Pulmonary artery endothelial cell (primary cell): ENCODE measurements around the gene PLN. TPM values are rescaled to one million over a fixed set of nuclear protein-coding genes. Genes with fewer than 3 reads are reported as not detected.
A peak's percentile ranks its signal among the peaks of the same experiment; 100 is the strongest.

Experiments used
- DNase-seq: peaks from one replicate; pipeline ENCODE4 v3.0.0-alpha.2; 2011; ENCODE audit warnings: low read depth, low spot score
- total RNA-seq: library from RNA; depleted of rRNA; stranded (reverse); fragments of >200 nt; gene quantifications from 2 replicates; pipeline ENCODE4 v1.2.3, GENCODE V29; 2014

PLN gene
- total RNA-seq, 1 donor from 2014 or later = not detected

DNA sequence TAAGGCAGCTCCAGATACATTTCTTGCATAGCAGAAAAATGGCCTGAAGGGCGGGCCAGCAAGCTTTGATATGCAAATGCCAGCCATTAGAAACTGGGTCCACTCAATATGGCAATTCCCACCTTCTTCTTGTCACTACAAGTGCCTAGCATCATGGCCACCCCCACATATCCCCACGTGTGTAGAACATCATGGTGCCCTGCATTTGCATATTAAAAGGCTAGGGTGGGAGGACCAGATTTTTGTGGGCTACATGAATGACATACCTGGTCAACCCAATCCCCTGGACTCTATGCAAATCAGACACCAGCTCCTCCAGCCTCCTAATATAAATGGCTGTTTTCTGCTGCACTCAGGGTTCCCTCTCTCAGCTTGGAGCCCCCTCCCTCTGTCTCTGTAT is 31.7 kb downstream of the PLN start:
- DNase-seq = no peak

DNA sequence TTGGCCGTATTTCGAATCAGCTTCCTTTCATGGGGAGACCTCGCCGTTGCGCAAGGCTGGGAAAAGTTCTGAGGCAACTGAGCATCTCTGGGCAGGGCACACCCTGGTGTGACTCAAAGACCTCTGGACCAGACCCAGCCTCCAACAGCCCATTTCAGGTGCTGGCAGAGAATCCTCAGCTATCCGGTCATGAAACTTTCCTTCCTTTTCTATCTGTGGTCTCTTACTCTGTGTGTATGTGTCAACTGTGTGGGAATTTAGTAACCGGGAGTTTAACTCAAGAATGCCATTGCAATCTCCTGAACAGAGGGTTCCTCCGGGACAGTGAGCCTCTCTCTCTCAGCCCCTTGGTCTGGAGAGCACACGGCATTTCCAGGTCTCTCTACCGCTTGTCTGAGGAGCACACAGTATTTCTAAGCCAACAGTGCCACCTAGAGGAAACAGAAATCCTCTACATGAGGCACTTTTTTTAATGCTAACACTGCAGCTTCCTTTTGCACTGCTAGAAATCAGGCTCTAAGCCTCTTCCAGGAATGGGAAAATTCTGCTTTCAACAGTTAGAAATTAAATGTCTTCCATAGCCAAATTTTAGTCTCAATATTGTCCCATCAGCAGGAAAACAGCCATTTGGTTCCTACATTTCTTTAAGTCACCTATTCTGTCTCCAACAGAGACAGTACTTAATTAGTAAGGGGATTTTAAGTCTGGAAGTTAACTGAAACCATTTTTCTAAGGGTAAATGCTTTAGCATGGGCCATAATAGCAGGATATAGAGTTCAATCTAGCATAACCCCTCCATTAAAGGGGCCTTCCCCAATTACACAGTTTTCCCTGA is 32.7 kb downstream of the PLN start:
- peak; percentile 29 for DNase-seq

DNA sequence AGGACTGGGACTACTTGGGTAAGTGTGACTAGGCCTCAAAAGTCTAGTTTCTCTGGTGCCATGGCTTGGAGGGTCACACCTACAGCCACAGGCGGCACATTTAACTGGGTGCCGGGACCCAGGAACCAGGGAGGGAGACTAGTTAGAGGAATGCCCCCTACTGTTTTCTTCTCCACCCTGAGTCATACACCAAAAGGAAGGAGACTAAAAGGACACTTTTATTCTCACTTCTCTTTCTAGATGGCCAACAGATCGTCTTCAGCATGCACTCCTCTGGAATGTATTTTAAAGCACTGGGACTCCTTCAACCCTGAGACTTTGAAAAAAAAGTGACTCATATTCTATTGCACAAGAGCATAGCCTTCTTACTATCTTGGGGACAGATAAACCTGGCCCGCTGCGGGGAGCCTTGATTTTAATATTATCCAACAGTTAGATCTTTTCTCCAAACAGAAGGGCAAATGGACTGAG is 33.4 kb downstream of the PLN start:
- DNase-seq = no peak

DNA sequence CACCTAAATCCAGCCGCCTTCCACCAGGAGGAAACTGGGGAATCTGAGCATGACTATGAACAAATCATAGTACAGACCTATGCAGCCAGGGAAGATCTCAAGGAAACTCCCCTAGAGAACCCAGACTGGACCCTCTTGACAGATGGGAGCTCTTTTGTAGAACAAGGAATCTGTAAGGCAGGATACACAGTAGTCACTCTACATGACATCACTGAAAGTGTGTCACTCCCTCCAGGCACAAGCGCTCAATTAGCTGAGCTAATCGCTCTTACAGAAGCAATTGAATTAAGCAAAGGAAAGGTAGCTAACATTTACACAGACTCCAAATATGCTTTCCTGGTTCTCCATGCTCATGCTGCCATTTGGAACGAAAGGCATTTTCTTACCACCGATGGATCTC is 36.8 kb downstream of the PLN start:
- DNase-seq = no peak

DNA sequence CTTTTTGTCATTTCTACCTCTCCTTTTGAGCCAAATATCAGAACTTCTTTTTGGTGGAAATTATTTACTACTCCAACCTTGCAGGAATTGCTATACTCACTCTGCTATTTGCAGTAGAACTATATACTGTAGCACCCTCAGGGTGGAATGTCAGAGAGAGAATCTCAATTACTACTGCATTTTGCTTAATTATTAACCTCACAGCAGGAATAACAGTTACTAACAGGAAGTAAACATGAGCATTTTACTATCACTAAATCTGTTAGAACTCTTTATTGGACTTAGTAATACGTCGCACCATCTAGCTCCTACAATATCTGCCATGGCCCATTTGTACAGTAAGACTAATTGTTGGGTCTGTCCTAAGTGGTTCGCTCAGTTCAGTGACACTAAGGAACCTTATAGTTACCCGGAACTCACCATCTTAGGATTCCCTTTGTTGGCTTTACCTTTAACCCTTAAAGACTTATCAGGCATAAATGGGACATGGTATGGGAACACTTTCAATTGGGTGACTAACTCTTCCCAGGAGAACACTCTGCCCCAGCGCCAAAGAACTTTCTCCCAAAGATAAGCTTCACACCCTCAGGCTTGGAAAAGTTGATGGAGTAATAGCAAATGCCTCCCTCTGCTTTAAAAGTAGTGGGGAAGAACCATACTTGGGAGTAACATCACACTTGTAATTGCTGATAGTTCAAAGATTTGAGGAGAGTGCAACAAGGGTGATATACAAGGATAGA is 38.8 kb downstream of the PLN start:
- DNase-seq = no peak

DNA sequence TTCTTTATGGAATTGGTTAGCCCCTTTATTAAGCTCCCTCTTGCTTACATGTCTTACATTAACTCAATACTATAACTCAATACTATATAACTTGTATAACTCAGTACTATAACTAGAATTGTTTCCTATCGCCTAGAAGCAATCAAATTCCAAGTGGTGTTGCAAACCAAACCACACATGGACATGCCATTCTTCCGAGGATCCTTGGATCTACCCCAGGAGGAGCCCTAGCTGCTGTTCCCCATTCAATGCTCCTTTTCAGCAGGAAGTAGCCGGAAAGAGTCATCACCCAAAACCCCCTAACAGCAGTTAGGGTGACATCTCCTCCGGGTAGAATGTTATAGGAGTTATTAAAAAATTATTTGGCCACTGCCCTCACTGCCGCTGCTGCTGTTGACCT is 40.5 kb downstream of the PLN start:
- no peak for DNase-seq

DNA sequence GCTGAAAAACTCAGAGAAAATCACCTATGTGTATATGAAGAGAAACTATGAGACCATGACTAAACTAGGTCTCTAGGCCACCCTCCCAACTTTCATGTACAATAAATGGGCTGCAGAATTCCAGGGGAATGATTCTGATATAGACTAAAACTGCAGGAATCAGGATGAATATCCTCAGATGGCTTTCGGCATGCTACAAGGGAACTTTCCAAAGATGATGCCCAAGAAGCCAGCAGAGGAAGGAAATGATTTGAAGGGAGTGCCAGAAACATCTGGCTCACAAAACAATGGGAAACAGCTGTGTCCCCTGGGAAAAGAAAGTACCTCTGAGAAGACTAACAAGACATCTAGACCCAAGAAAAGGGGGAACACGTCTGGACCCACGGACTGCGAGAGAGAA is 41.1 kb downstream of the PLN start:
- DNase-seq = no peak

DNA sequence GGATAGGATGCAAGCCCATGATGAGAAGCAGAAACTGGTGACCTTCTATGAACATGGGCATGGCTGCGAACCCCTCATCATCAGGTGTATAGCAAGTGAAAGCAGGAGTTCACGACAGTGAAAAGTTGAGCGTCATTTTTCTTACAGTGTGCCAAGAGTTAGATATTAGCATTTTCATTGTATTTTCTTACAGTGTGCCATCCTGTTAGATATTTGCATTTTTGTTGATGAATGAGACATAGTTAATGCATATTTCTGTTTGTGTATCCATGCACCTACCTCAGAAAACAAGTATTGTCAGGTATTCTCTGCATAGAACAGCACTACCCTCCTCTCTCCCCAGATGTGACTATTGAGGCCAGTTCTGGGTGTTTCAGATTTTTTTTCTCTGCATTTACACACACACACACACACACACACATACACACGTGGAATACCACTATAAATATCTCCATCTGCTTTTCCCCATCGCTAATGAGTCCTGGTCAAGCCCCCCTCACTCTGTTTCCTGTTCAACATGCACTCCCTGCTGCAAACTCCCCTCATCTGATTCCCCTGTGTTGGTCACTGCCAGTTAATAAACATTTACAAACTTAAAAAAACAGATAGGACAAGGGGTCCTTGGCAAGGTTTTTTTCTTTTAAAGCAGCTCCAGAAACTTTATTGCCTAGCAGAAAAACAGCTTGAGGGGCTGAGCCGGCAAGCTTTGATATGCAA is 41.7 kb downstream of the PLN start:
- DNase-seq = no peak

DNA sequence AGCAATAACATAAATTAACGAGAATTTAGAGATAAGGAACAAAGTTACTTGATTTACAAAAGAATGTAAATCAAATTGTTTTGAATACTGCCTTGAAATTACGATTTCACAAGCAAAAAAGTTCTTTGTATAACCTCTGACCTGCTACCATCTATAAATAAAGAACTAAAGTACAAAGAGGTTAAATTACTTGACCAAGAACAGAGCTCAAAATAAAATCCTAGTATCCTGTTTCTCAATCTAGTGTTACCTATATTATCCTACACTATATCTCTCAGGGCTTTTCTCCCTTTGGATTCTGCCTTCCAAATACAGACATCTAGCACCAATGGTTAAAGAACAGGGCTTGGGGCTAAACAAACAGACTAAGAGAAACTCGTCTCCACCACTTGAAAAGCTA is 43.8 kb downstream of the PLN start:
- DNase-seq = no peak

DNA sequence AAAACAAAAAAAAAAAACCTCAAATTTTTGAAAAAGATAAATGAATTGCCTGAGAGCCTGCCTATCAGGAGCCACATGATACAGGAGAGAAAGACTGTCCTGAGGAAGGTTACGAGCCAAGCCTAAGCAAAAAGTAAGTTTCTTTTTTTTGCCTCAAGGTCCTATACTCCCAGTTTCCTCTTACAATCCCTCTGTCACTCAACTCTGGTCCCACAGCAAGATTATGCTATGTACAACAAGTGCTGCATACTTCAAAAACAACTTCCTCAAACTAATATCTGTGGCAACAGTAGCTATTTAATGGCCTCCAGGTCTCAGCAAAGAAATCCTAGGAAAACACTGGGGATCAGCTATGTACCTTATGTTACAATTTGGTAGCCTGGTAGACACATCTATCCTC is 46.8 kb downstream of the PLN start:
- DNase-seq = no peak

DNA sequence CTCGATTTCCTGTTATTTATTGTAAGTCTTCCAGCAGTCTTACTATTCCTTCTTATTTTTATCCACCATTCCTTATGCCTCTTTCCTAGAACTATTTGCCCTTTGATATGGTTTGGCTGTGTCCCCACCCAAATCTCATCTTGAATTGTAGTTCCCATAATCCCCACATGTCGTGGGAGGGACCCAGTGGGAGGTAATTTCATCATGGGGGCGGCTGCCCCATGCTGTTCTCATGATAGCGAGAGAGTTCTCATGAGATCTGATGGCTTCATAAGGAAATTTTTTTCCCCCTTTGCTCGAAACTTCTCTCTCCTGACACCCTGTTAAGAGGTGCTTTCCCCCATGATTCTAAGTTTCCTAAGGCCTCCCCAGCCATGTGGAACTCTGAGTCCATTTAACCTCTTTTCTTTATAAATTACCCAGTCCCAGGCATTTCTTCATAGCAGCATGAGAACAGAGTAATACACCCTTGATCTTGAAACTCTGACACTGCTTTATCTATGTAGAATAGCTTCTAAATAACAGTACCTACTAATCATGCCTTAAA is 48.8 kb downstream of the PLN start:
- DNase-seq = no peak

DNA sequence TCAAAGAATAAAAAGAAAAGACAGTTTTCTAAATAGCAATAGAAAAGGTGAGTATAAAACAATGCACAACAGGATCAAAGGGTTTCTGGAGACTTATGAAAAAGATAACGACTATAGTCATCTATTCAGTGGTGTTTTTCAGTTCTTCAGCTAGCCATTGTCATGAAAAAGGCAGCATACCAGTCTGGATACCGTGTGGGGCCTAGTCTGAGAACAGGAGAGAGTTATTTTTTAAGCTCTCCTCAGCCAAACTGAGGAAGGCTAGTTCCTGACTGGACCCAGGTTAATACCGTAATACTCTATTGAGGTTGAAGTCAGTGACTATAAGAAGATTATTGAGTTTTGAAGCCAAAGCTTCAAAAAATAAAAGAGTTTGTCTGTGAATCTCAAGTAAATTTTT is 49.5 kb downstream of the PLN start:
- DNase-seq = no peak

DNA sequence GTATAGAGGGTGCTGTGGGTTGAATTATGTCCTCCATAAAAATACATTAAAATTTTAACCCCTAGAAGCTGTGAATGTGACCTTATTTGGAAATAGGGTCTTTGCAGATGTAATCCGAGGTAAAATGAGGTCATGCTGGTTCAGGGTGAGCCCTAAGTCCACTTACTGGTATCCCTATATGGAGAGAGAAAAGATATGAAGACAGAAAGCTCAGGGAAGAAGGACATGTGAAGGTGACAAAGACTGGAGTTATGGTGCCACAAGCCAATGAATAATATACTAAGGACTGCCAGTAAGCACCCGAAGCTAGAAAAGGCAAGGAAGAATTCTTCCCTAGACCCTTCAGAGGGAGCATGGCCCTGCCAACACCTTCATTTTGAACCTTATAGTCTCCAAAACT is 50.2 kb downstream of the PLN start:
- DNase-seq = no peak

DNA sequence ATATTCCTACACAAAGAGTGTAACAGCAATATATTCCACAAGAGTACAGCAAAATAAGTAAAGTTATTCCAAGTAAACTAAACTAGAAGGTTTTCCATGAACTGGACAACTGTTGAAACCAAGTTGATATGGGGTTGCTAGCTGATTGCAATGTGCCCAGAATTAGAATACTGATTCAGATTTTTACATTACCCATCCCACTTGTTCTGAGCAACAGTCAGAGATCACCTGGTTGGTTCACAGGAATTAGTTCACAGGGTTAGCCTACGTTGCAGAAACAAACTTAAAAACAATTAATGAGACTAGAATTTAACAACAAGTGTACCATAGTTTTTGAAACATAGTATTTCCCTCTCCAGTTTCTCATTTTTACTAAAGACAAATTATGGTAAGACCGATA is 54.2 kb downstream of the PLN start:
- DNase-seq = no peak

DNA sequence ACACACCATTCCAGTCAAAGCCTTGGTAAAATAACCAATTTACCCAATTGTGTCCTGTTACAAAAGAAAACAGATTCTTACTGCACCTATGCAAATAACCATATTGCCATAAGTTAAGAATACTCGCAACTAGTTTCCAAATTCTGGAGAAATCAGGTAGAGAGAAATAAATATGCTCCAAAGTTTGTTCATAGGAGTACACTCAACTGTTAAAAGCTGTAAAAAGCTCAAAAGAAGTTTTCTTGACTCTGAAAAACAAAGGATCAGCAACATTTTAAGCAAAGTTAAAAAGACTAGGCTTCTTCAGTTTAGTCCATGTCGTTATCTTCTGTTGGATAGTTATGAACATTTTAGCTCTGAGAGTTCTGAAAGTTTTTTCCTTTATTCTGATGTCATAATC is 55.3 kb downstream of the PLN start:
- no peak for DNase-seq

DNA sequence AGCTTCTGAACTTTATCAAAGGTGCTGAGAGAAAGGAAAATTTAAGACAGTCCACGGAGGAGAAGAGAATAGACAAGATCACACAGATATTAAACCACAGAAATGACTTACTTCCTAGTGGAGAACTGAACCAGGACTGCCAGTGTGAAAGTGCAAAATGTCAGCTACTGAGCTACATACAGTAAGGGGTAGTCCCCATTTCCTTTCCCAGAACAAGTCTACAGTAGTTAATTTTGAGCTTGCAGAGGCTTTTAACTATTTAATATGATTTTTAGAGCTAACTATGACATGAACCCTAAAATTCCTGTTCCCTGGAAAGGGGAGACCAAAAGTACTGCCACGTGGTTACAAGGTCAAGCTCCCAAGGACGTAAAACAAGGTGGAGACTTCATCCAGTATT is 58.2 kb downstream of the PLN start:
- no peak for DNase-seq

DNA sequence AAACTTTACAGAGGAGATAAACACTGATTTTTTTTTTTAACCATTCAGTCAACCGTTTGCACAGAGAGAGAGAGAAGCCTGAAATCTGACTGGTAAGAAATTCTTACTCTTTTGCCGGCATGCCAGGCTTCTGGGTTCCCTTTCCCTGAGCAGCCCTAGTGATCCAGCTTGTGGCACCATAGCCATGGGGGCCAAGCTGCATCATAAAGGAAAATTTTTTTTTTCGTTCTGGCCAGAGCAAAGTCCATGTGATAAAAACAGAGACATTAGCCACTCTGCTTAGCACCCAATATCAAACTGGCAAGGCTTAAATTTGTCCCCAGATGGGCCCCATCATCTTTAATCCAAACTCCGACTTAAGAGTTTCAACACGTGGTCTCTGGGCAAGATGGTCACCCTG is 58.8 kb downstream of the PLN start:
- DNase-seq = no peak

Other genes with a start within 250 kb of the PLN start
- 9.1 and 13.6 TPM in 2 replicates for gene CEP85L, start 103.3 kb downstream of the PLN start, total RNA-seq